Adipose tissue (tissue), 3 donors: ENCODE results near the gene RNF26. TPM values are rescaled to one million over a fixed set of nuclear protein-coding genes. Genes with fewer than 3 reads are reported as not detected.

Source experiments
- H3K27ac ChIP-seq: one replicate; pipeline ENCODE4 v1.5.1; 2013; ENCODE audit warnings: low read depth, low read length
- WGBS, 3 donors: extraction: QIAGEN DNeasy Blood & Tissue Kit; methylation state at CpG; one replicate each; pipeline ENCODE4 v1.1.7; 2013; 5-methylcytosine and 5-hydroxymethylcytosine counted together
- polyA plus RNA-seq, 3 donors: library from polyadenylated mRNA; stranded (reverse); fragments of 200-250 nt; gene quantifications; one replicate each; pipeline ENCODE4 v1.2.3, GENCODE V29; 2013
- donor health status: healthy with polysubstance abuse.
- donor health status: Bipolar disorder and iron deficiency.
- donor health status: healthy.

RNF26 gene
- polyA plus RNA-seq, 3 donors = 8.8 to 16.3 (median 11.1) TPM

- no peak overlapping the region for H3K27ac ChIP-seq
- WGBS, 3 donors = 85 to 90% (median 88%) methylated on average over 7 of the region's 7 CpGs
These were observed 9.4 kb downstream of the RNF26 start for GRCh38 chr11:119343726-119344125.

- 73 to 83% (median 76%) methylated on average over 14 of the region's 14 CpGs for WGBS, 3 donors
These were observed 10.1 kb downstream of the RNF26 start for GRCh38 chr11:119344291-119345010.

GRCh38 chr11:119345685-119346084, 11.4 kb downstream of the RNF26 start:
- WGBS, 3 donors = 87 to 92% (median 88%) methylated on average over 12 of the region's 12 CpGs
- H3K27ac ChIP-seq = no peak overlapping the region

More at GRCh38 chr11:119344291-119345010, 10.1 kb downstream of the RNF26 start:
- H3K27ac ChIP-seq = no peak overlapping the region

- 50 to 78% (median 66%) methylated on average over 6 of the region's 6 CpGs for WGBS, 3 donors
- H3K27ac ChIP-seq = no peak within 1 kb of the TSS
These were observed 12.3 kb downstream of the RNF26 start, which contains the start of gene MFRP for GRCh38 chr11:119346605-119347004. Gene MFRP (minus strand): TSS chr11:119346705. CDS start chr11:119346513, 192 bp downstream.

- WGBS, 3 donors = 55 to 75% (median 57%) methylated on average over 2 of the region's 2 CpGs
- H3K27ac ChIP-seq = no peak overlapping the region
These were observed 12.9 kb downstream of the RNF26 start for GRCh38 chr11:119347242-119347641.

- H3K27ac ChIP-seq = no peak overlapping the region
- WGBS, 3 donors = 80 to 83% (median 82%) methylated on average over 16 of the region's 16 CpGs
These were observed 13.7 kb downstream of the RNF26 start for GRCh38 chr11:119347940-119348605.

- 73 to 81% (median 77%) methylated on average over 6 of the region's 6 CpGs for WGBS, 3 donors
These were observed 16.0 kb downstream of the RNF26 start for GRCh38 chr11:119350302-119350701.

GRCh38 chr11:119351232-119351631, 16.9 kb downstream of the RNF26 start:
- 44 to 100% (median 80%) methylated on average over 1 to 2 of the region's 2 CpGs for WGBS, 3 donors
- no peak overlapping the region for H3K27ac ChIP-seq

More at GRCh38 chr11:119350302-119350701, 16.0 kb downstream of the RNF26 start:
- no peak overlapping the region for H3K27ac ChIP-seq

- no peak overlapping the region for H3K27ac ChIP-seq
These were observed 18.5 kb downstream of the RNF26 start for GRCh38 chr11:119352857-119353260.

GRCh38 chr11:119355091-119355843, 20.9 kb downstream of the RNF26 start:
- H3K27ac ChIP-seq = no peak overlapping the region
- WGBS, 3 donors = 71 to 81% (median 74%) methylated on average over 9 of the region's 9 CpGs

More at GRCh38 chr11:119352857-119353260, 18.5 kb downstream of the RNF26 start:
- WGBS, 3 donors = 14 to 48% (median 45%) methylated on average over 4 of the region's 4 CpGs

GRCh38 chr11:119356349-119357031, 22.2 kb downstream of the RNF26 start:
- H3K27ac ChIP-seq = no peak overlapping the region
- 1 to 46% (median 1%) methylated on average over 54 of the region's 54 CpGs for WGBS, 3 donors

- WGBS, 3 donors = 41 to 53% (median 52%) methylated on average over 10 to 13 of the region's 13 CpGs
- H3K27ac ChIP-seq = no peak overlapping the region
These were observed 22.7 kb downstream of the RNF26 start for GRCh38 chr11:119357074-119357473.

GRCh38 chr11:119359365-119360214, 25.3 kb downstream of the RNF26 start:
- H3K27ac ChIP-seq = no peak overlapping the region
- WGBS, 3 donors = 79 to 82% (median 81%) methylated on average over 10 of the region's 10 CpGs

- H3K27ac ChIP-seq = no peak overlapping the region
- 21 to 59% (median 59%) methylated on average over 8 of the region's 8 CpGs for WGBS, 3 donors
These were observed 26.9 kb downstream of the RNF26 start for GRCh38 chr11:119361056-119361787.

- WGBS, 3 donors = 46 to 87% (median 82%) methylated on average over 11 of the region's 11 CpGs
- no peak overlapping the region for H3K27ac ChIP-seq
These were observed 27.8 kb downstream of the RNF26 start for GRCh38 chr11:119361941-119362725.

- 52 to 95% (median 93%) methylated on average over 5 of the region's 5 CpGs for WGBS, 3 donors
These were observed 28.4 kb downstream of the RNF26 start for GRCh38 chr11:119362741-119363080.

More at GRCh38 chr11:119362741-119363080, 28.4 kb downstream of the RNF26 start:
- H3K27ac ChIP-seq = no peak overlapping the region
